A549 (cell line): ENCODE measurements around the gene FHIT. TPM values are rescaled to one million over a fixed set of nuclear protein-coding genes. Genes with fewer than 3 reads are reported as not detected.

Source experiments
- ATAC-seq, 2 experiments: fragments of 200-7000 bp in 1 of 2; fragments of >200 bp in 1 of 2; cut with Nextera tagmentation in 1 of 2; cut with Tn5 transposase in 1 of 2; 3 replicates each; pipeline versions ENCODE4 v1.8.0 to v1.9.1; 2018 to 2020; ENCODE audit warnings: mild to moderate bottlenecking in 1 of 2, moderate library complexity in 1 of 2
- CTCF ChIA-PET: fragments of 300-600 bp; sonication (Branson Sonifier 250); formaldehyde crosslinking; extraction: SDS; loops from one replicate; lab custom pipeline; 2021; ENCODE audit warnings: antibody characterized with exemption, inconsistent platforms; lab: Yijun Ruan, JAX
- POLR2A ChIA-PET: fragments of 350-600 bp; formaldehyde crosslinking; extraction: SDS; loops from one replicate; lab custom pipeline; 2021; ENCODE audit warnings: antibody characterized with exemption, inconsistent platforms; lab: Yijun Ruan, JAX
- DNase-seq, 2 experiments: peaks; one replicate each; pipeline versions ENCODE4 v3.0.0 to v3.0.0-alpha.2; 2011 to 2016; ENCODE audit warnings: low read depth in 1 of 2, low spot score in 1 of 2
- FAIRE-seq: peaks from 2 replicates; lab custom pipeline; 2011; peaks lifted over from hg19 to GRCh38; lab: Jason Lieb, UNC
- H3K27ac ChIP-seq, 2 experiments: fragments of >200 bp; sonication (Bioruptor Twin); formaldehyde crosslinking; 3 replicates each; pipeline ENCODE4 v1.5.1; 2016 to 2017
- H3K4me1 ChIP-seq: fragments of >200 bp; sonication (Bioruptor Twin); formaldehyde crosslinking; 3 replicates; pipeline ENCODE4 v1.6.1; 2016
- H3K4me2 ChIP-seq: fragments of >200 bp; sonication (Bioruptor Twin); formaldehyde crosslinking; 3 replicates; pipeline ENCODE4 v1.6.1; 2016
- H3K4me3 ChIP-seq: fragments of >200 bp; sonication (Bioruptor Twin); formaldehyde crosslinking; 3 replicates; pipeline ENCODE4 v1.5.1; 2016
- H3K9me3 ChIP-seq: fragments of >200 bp; sonication (Bioruptor Twin); formaldehyde crosslinking; 3 replicates; pipeline ENCODE4 v1.6.1; 2016
- BHLHE40 ChIP-seq: IDR thresholded peaks from 2 replicates; pipeline ENCODE4 v1.6.1; 2012; ENCODE audit warnings: low read depth, low read length, inconsistent platforms
- CBX2 ChIP-seq: fragments of 200-600 bp; sonication (generic); IDR thresholded peaks from 2 replicates; pipeline ENCODE4 v1.6.1; 2016; ENCODE audit warnings: low read depth, mild to moderate bottlenecking, borderline replicate concordance
- CEBPB ChIP-seq, 2 experiments: fragments of >200 bp in 1 of 2; sonication (Bioruptor Twin) in 1 of 2; formaldehyde crosslinking in 1 of 2; IDR thresholded peaks; 2 replicates each; pipeline ENCODE4 v1.6.1; 2012 to 2016
- CHD4 ChIP-seq: fragments of 200-600 bp; sonication (generic); IDR thresholded peaks from 2 replicates; pipeline ENCODE4 v1.6.1; 2016; ENCODE audit warnings: antibody characterized with exemption, mild to moderate bottlenecking, borderline replicate concordance
- E2F6 ChIP-seq: IDR thresholded peaks from 2 replicates; pipeline ENCODE4 v1.6.1; 2012; ENCODE audit warnings: low read depth, borderline replicate concordance
- EHF ChIP-seq: fragments of 250-450 bp; sonication (Bioruptor Pico); IDR thresholded peaks from 2 replicates; pipeline ENCODE4 v1.5.0; 2020; ENCODE audit warnings: mild to moderate bottlenecking
- ELK1 ChIP-seq: fragments of 150-350 bp; IDR thresholded peaks from 2 replicates; pipeline ENCODE4 v1.6.1; 2014; ENCODE audit warnings: low read depth, mild to moderate bottlenecking, low read length
- GATA3 ChIP-seq: IDR thresholded peaks from 2 replicates; pipeline ENCODE4 v1.6.1; 2012; ENCODE audit warnings: borderline replicate concordance
- HES2 ChIP-seq: fragments of >200 bp; sonication (Bioruptor Twin); formaldehyde crosslinking; IDR thresholded peaks from 2 replicates; pipeline ENCODE4 v1.6.1; 2016
- HEYL ChIP-seq: fragments of 250-450 bp; sonication (Bioruptor Pico); IDR thresholded peaks from 2 replicates; pipeline ENCODE4 v1.8.0; 2021; ENCODE audit warnings: mild to moderate bottlenecking, moderate library complexity
- HMGXB4 ChIP-seq: fragments of 250-450 bp; sonication (Bioruptor Pico); IDR thresholded peaks from 2 replicates; pipeline ENCODE4 v1.5.0; 2021; ENCODE audit warnings: mild to moderate bottlenecking, moderate library complexity, borderline replicate concordance
- JUN ChIP-seq, 2 experiments: fragments of >200 bp; sonication (Bioruptor Twin); formaldehyde crosslinking; IDR thresholded peaks; 2 replicates in 1 of 2; 3 replicates in 1 of 2; pipeline ENCODE4 v1.6.1; 2016 to 2017
- JUNB ChIP-seq: fragments of >200 bp; sonication (Bioruptor Twin); formaldehyde crosslinking; IDR thresholded peaks from 2 replicates; pipeline ENCODE4 v1.6.1; 2016
- MAFK ChIP-seq: fragments of 450-650 bp; IDR thresholded peaks from 2 replicates; pipeline ENCODE4 v1.6.1; 2014; ENCODE audit not compliant: partially characterized antibody
- MAZ ChIP-seq: fragments of 150-350 bp; IDR thresholded peaks from 2 replicates; pipeline ENCODE4 v1.6.1; 2014; ENCODE audit warnings: antibody characterized with exemption, low read depth, low read length, borderline replicate concordance
- MYC ChIP-seq: IDR thresholded peaks from 2 replicates; pipeline ENCODE4 v1.6.1; 2012; ENCODE audit warnings: mild to moderate bottlenecking, inconsistent platforms, low read length, improper control_type of control experiment, borderline replicate concordance
- NFE2L2 ChIP-seq: fragments of 150-350 bp; conservative IDR thresholded peaks from 2 replicates; pipeline ENCODE4 v1.6.1; 2014; ENCODE audit warnings: low read length
- NPAS2 ChIP-seq: fragments of 250-450 bp; sonication (Bioruptor Pico); IDR thresholded peaks from 2 replicates; pipeline ENCODE4 v1.8.0; 2022; ENCODE audit warnings: mild to moderate bottlenecking, moderate library complexity, borderline replicate concordance
- PBX3 ChIP-seq: IDR thresholded peaks from 2 replicates; pipeline ENCODE4 v1.6.1; 2012
- PHF8 ChIP-seq: fragments of 200-600 bp; sonication (generic); IDR thresholded peaks from 2 replicates; pipeline ENCODE4 v1.6.1; 2016; ENCODE audit warnings: low read depth, mild to moderate bottlenecking, antibody characterized with exemption, moderate library complexity, borderline replicate concordance
- POLR2A ChIP-seq: IDR thresholded peaks from 2 replicates; pipeline ENCODE4 v1.6.1; 2012; ENCODE audit warnings: mild to moderate bottlenecking, low read length
- POLR2AphosphoS2 ChIP-seq: conservative IDR thresholded peaks from 2 replicates; pipeline ENCODE4 v1.6.1; 2012; ENCODE audit warnings: low read length, improper control_type of control experiment, inconsistent platforms
- RAD21 ChIP-seq, 2 experiments: fragments of >200 bp in 1 of 2; sonication (Bioruptor Twin) in 1 of 2; formaldehyde crosslinking in 1 of 2; IDR thresholded peaks in 1 of 2; conservative IDR thresholded peaks in 1 of 2; 2 replicates in 1 of 2; 3 replicates in 1 of 2; pipeline ENCODE4 v1.6.1; 2012 to 2018; ENCODE audit warnings: inconsistent platforms in 1 of 2
- RCOR1 ChIP-seq: fragments of 150-350 bp; IDR thresholded peaks from 2 replicates; pipeline ENCODE4 v1.6.1; 2014; ENCODE audit warnings: antibody characterized with exemption, low read length, low read depth
- RNF2 ChIP-seq: fragments of 200-600 bp; sonication (generic); IDR thresholded peaks from 2 replicates; pipeline ENCODE4 v1.6.1; 2016; ENCODE audit warnings: low read depth, mild to moderate bottlenecking, antibody characterized with exemption, moderate library complexity, borderline replicate concordance
- SMC3 ChIP-seq: fragments of >200 bp; sonication (Bioruptor Twin); formaldehyde crosslinking; IDR thresholded peaks from 3 replicates; pipeline ENCODE4 v1.6.1; 2018; ENCODE audit warnings: inconsistent platforms
- SREBF2 ChIP-seq: fragments of 450-650 bp; IDR thresholded peaks from 2 replicates; pipeline ENCODE4 v1.6.1; 2014; ENCODE audit warnings: mild to moderate bottlenecking, moderate library complexity
- TFCP2L1 ChIP-seq: fragments of 250-450 bp; sonication (Bioruptor Pico); IDR thresholded peaks from 2 replicates; pipeline ENCODE4 v1.5.0; 2021; ENCODE audit warnings: mild to moderate bottlenecking
- TP53 ChIP-seq: fragments of 250-450 bp; sonication (Bioruptor Pico); IDR thresholded peaks from 2 replicates; pipeline ENCODE4 v1.5.0; 2021; ENCODE audit warnings: mild to moderate bottlenecking, moderate library complexity
- USF2 ChIP-seq: fragments of 450-650 bp; IDR thresholded peaks from 2 replicates; pipeline ENCODE4 v1.6.1; 2014; ENCODE audit warnings: antibody characterized with exemption
- ZNF302 ChIP-seq: fragments of 250-450 bp; sonication (Bioruptor Pico); IDR thresholded peaks from 2 replicates; pipeline ENCODE4 v1.9.0; 2021; ENCODE audit warnings: inconsistent platforms, mild to moderate bottlenecking, moderate library complexity
- WGBS: methylation state at CpG from one replicate; pipeline ENCODE4 v1.1.6; 2017; ENCODE audit errors: missing lambda C conversion rate; 5-methylcytosine and 5-hydroxymethylcytosine counted together
- polyA plus RNA-seq, 4 experiments: library from polyadenylated mRNA; depleted of rRNA in 3 of 4; stranded (reverse); fragments of >200 nt; fragmentation: RNase III in 1 of 4; extraction: RNeasy Plus Mini Kit Qiagen cat#74134 plus additional on column Dnase treatment in 1 of 4; gene quantifications; 2 replicates in 3 of 4; 3 replicates in 1 of 4; pipeline ENCODE4 v1.2.3, GENCODE V29; 2011 to 2017

Gene FHIT
- polyA plus RNA-seq, 2 of the 4 experiments (the other 2 are of a cell fraction): 0.76 to 0.92 TPM

- no peaks in the 10 kb centered on the region for H3K9me3 ChIP-seq
- H3K4me2 ChIP-seq: no peak overlapping the region
- POLR2A ChIA-PET: no interaction called here
- FAIRE-seq: no peak
- DNase-seq: no peak
- H3K4me1 ChIP-seq: no peaks in the 10 kb centered on the region
- TF ChIP-seq BHLHE40 (no peak), HEYL (CRISPR knock-in tag) (no peak), EHF (no peak), MYC (no peak), RCOR1 (no peak), HES2 (no peak), TP53 (no peak), TFCP2L1 (no peak), RNF2 (no peak), ZNF302 (CRISPR knock-in tag) (no peak), CBX2 (no peak), POLR2A (no peak), MAFK (no peak)
- no peak overlapping the region for H3K27ac ChIP-seq
- no peak overlapping the region for H3K4me3 ChIP-seq
- 0% methylated on average over 2 of the region's 2 CpGs for WGBS
- ATAC-seq: no peak
- CTCF ChIA-PET: interaction anchor here (0.5 to 0.6 kb wide), 2 partner anchors 13 to 52 kb away, joined by 3 read pairs; no protein-coding TSS in a partner anchor
These were observed 776.2 kb downstream of the FHIT start for GRCh38 chr3:60475096-60475495.

- WGBS: 0% methylated on average over 1 of the region's 1 CpG
- CTCF ChIA-PET: no interaction called here
These were observed 781.8 kb downstream of the FHIT start for GRCh38 chr3:60469481-60469880.

GRCh38 chr3:60463685-60464084 is 787.6 kb downstream of the FHIT start:
- no peak overlapping the region for H3K4me3 ChIP-seq
- no peak for ATAC-seq
- ChIA-PET POLR2A (no interaction called here), CTCF (no interaction called here)
- no peak overlapping the region for H3K27ac ChIP-seq
- H3K4me2 ChIP-seq: no peak overlapping the region
- DNase-seq: no peak
- no peaks in the 10 kb centered on the region for H3K4me1 ChIP-seq
- 0% methylated on average over 1 of the region's 1 CpG for WGBS
- FAIRE-seq: no peak
- H3K9me3 ChIP-seq: no peaks in the 10 kb centered on the region
- no peak for TF ChIP-seq SREBF2
- TF ChIP-seq CHD4: no peak
- TF ChIP-seq CBX2: no peak
- no peak for TF ChIP-seq JUN (IDR thresholded peaks at IDR 0.05)
- TF ChIP-seq EHF: no peak
- no peak for TF ChIP-seq NFE2L2
- no peak for TF ChIP-seq ELK1
- no peak for TF ChIP-seq HMGXB4 (CRISPR knock-in tag)
- TF ChIP-seq GATA3: no peak
- TF ChIP-seq CEBPB (IDR thresholded peaks at IDR 0.05): no peak
- TF ChIP-seq SMC3: no peak

More at GRCh38 chr3:60469481-60469880, 781.8 kb downstream of the FHIT start:
- no peaks in the 10 kb centered on the region for H3K4me1 ChIP-seq
- DNase-seq: no peak
- TF ChIP-seq MAZ: no peak
- TF ChIP-seq PHF8: no peak
- TF ChIP-seq POLR2AphosphoS2: no peak
- TF ChIP-seq NPAS2 (CRISPR knock-in tag): no peak
- no peak for TF ChIP-seq E2F6
- no peak for TF ChIP-seq JUNB
- no peak for TF ChIP-seq RAD21 (conservative IDR thresholded peaks at IDR 0.05 in 1 of 2, IDR thresholded peaks at IDR 0.05 in 1 of 2)
- no peak for TF ChIP-seq PBX3
- TF ChIP-seq BHLHE40: no peak
- no peak for TF ChIP-seq CBX2
- no peak for TF ChIP-seq USF2
- TF ChIP-seq, all 56 proteins: peak for 0
- H3K27ac ChIP-seq: no peak overlapping the region
- POLR2A ChIA-PET: no interaction called here
- FAIRE-seq (no peak), ATAC-seq (no peak)
- H3K4me3 ChIP-seq: no peak overlapping the region
- H3K4me2 ChIP-seq: no peak overlapping the region
- H3K9me3 ChIP-seq: no peaks in the 10 kb centered on the region
